ENCODE results near the gene SLC16A7.

- no peak for TF ChIP-seq CTCF (IDR thresholded peaks at IDR 0.05)
- no peak for TF ChIP-seq EP300 (IDR thresholded peaks at IDR 0.05)
- no peak for TF ChIP-seq POLR2A (IDR thresholded peaks at IDR 0.05)
Observed at GRCh38 chr12:59736786-59737185, 141.0 kb downstream of the SLC16A7 start.

Measured in ovary (tissue), 3 donors.